HCT116 (cell line): ENCODE measurements around the gene ERICH6B. TPM values are rescaled to one million over a fixed set of nuclear protein-coding genes. Genes with fewer than 3 reads are reported as not detected.

Experiments
- ATAC-seq: fragments of 200-7000 bp; cut with Tn5 transposase; 2 replicates; pipeline ENCODE4 v1.9.1; 2020; ENCODE audit warnings: mild to moderate bottlenecking, moderate library complexity
- BruUV-seq: library from RNA; stranded (reverse); fragments of 400-500 nt; replicated peaks from 2 replicates; lab custom pipeline; 2021; lab: Mats Ljungman, UMichigan
- CTCF ChIA-PET: fragments of 300-600 bp; sonication (Branson Sonifier 250); formaldehyde crosslinking; loops from one replicate; lab custom pipeline; 2021; ENCODE audit warnings: antibody characterized with exemption; lab: Charles Lee
- POLR2A ChIA-PET: fragments of 300-600, 350-600 bp; sonication (Branson Sonifier 250); formaldehyde crosslinking; loops from one replicate; lab custom pipeline; 2021; ENCODE audit warnings: antibody characterized with exemption; lab: Charles Lee
- RAD21 ChIA-PET, 2 experiments: fragments of 300-600 bp; sonication (Branson Sonifier 250); formaldehyde crosslinking; loops; one replicate each; lab custom pipeline; 2023; ENCODE audit warnings: low total read pairs in 2 of 2; ENCODE audit not compliant: uncharacterized antibody in 2 of 2, unreplicated experiment in 2 of 2, low non-redundant PET in 1 of 2; lab: Charles Lee
- DNase-seq: peaks from one replicate; pipeline ENCODE4 v3.0.0-alpha.2; 2010; ENCODE audit warnings: low read depth, low spot score
- H2AFZ ChIP-seq: fragments of 200-600 bp; shearing (Covaris generic), sonication (generic); 2 replicates; pipeline ENCODE4 v1.6.1; 2017; ENCODE audit warnings: low read depth, mixed run types, mixed read lengths, antibody characterized with exemption, low read length; ENCODE audit not compliant: poor library complexity, severe bottlenecking
- H3K27ac ChIP-seq: 2 replicates; pipeline ENCODE4 v1.5.1; 2012; ENCODE audit warnings: low read depth, low read length
- H3K27me3 ChIP-seq: fragments of 200-600 bp; sonication (generic); 2 replicates; pipeline ENCODE4 v1.6.1; 2016; ENCODE audit warnings: mixed run types, low read length, mixed read lengths; ENCODE audit not compliant: insufficient read depth
- H3K36me3 ChIP-seq, 2 experiments: fragments of 200-500 bp in 1 of 2; fragments of 200-600 bp in 1 of 2; sonication (Bioruptor generic) in 1 of 2; sonication (generic) in 1 of 2; 2 replicates each; pipeline versions ENCODE4 v1.5.1 to v1.6.1; 2014 to 2016; ENCODE audit warnings: low read length in 2 of 2, inconsistent platforms in 1 of 2, mixed read lengths in 1 of 2, mixed run types in 1 of 2; ENCODE audit not compliant: insufficient read depth in 2 of 2, control insufficient read depth in 1 of 2
- H3K4me1 ChIP-seq, 2 experiments: fragments of 200-600 bp in 1 of 2; sonication (generic) in 1 of 2; 2 replicates each; pipeline versions ENCODE4 v1.5.1 to v1.6.1; 2012 to 2017; ENCODE audit warnings: low read length in 2 of 2, inconsistent platforms in 1 of 2, mild to moderate bottlenecking in 1 of 2, mixed read lengths in 1 of 2, mixed run types in 1 of 2, moderate library complexity in 1 of 2; ENCODE audit not compliant: insufficient read depth in 2 of 2, control insufficient read depth in 1 of 2
- H3K4me2 ChIP-seq: fragments of 200-600 bp; sonication (generic); 2 replicates; pipeline ENCODE4 v1.6.1; 2017; ENCODE audit warnings: mixed run types, low read length, mixed read lengths
- H3K4me3 ChIP-seq, 2 experiments: fragments of 200-600 bp in 1 of 2; sonication (generic) in 1 of 2; replicated peaks in 1 of 2; 2 replicates each; pipeline ENCODE4 v1.5.1; 2011 to 2016; ENCODE audit warnings: low read length in 2 of 2, control low read depth in 1 of 2, low read depth in 1 of 2, mild to moderate bottlenecking in 1 of 2, mixed read lengths in 1 of 2, mixed run types in 1 of 2
- H3K79me2 ChIP-seq: fragments of 200-600 bp; sonication (generic); 2 replicates; pipeline ENCODE4 v1.6.1; 2017; ENCODE audit warnings: mild to moderate bottlenecking, mixed run types, low read length, moderate library complexity, mixed read lengths; ENCODE audit not compliant: insufficient read depth
- H3K9ac ChIP-seq: fragments of 200-600 bp; sonication (generic); 2 replicates; pipeline ENCODE4 v1.6.1; 2016; ENCODE audit warnings: low read length, mixed read lengths
- H3K9me2 ChIP-seq: fragments of 200-600 bp; sonication (generic), shearing (Covaris generic); 2 replicates; pipeline ENCODE4 v1.6.1; 2017; ENCODE audit warnings: mixed run types, mild to moderate bottlenecking, moderate library complexity; ENCODE audit not compliant: insufficient read depth
- H3K9me3 ChIP-seq, 2 experiments: fragments of 200-500 bp in 1 of 2; fragments of 200-600 bp in 1 of 2; sonication (Bioruptor generic) in 1 of 2; sonication (generic) in 1 of 2; 2 replicates each; pipeline ENCODE4 v1.6.1; 2014 to 2017; ENCODE audit warnings: low read length in 2 of 2, mixed read lengths in 2 of 2, inconsistent platforms in 1 of 2, low read depth in 1 of 2, mild to moderate bottlenecking in 1 of 2, mixed run types in 1 of 2, moderate library complexity in 1 of 2; ENCODE audit not compliant: control insufficient read depth in 1 of 2, insufficient read depth in 1 of 2
- H4K20me1 ChIP-seq: fragments of 200-600 bp; sonication (generic), shearing (Covaris generic); 2 replicates; pipeline ENCODE4 v1.6.1; 2017; ENCODE audit warnings: mixed run types, mild to moderate bottlenecking, moderate library complexity; ENCODE audit not compliant: insufficient read depth
- CBX3 ChIP-seq: IDR thresholded peaks from 2 replicates; pipeline ENCODE4 v1.6.1; 2012; ENCODE audit warnings: low read depth
- CEBPB ChIP-seq: IDR thresholded peaks from 2 replicates; pipeline ENCODE4 v1.6.1; 2012; ENCODE audit warnings: low read depth
- EGR1 ChIP-seq: IDR thresholded peaks from 2 replicates; pipeline ENCODE4 v1.6.1; 2012; ENCODE audit warnings: low read depth
- ELF1 ChIP-seq: IDR thresholded peaks from 2 replicates; pipeline ENCODE4 v1.6.1; 2012; ENCODE audit warnings: low read depth, borderline replicate concordance
- EZH2 ChIP-seq: fragments of 200-600 bp; sonication (generic); IDR thresholded peaks from 2 replicates; pipeline ENCODE4 v1.6.1; 2017; ENCODE audit warnings: antibody characterized with exemption, mixed run types
- EZH2phosphoT487 ChIP-seq: fragments of 200-600 bp; IDR thresholded peaks from 2 replicates; pipeline ENCODE4 v1.6.1; 2018; ENCODE audit warnings: antibody characterized with exemption, borderline replicate concordance
- FOSL1 ChIP-seq: IDR thresholded peaks from 2 replicates; pipeline ENCODE4 v1.6.1; 2012; ENCODE audit warnings: low read depth
- JUND ChIP-seq: IDR thresholded peaks from 2 replicates; pipeline ENCODE4 v1.6.1; 2012
- POLR2A ChIP-seq: IDR thresholded peaks from 2 replicates; pipeline ENCODE4 v1.7.0; 2011; ENCODE audit warnings: borderline replicate concordance; ENCODE audit not compliant: insufficient read depth, insufficient read length; ENCODE audit errors: extremely low read depth
- POLR2AphosphoS5 ChIP-seq: IDR thresholded peaks from 2 replicates; pipeline ENCODE4 v1.6.1; 2011; ENCODE audit warnings: mild to moderate bottlenecking, low read depth, low read length, moderate library complexity
- SIN3A ChIP-seq: IDR thresholded peaks from 2 replicates; pipeline ENCODE4 v1.6.1; 2012; ENCODE audit warnings: low read depth
- SP1 ChIP-seq: IDR thresholded peaks from 2 replicates; pipeline ENCODE4 v1.6.1; 2012; ENCODE audit warnings: low read depth
- SRF ChIP-seq: IDR thresholded peaks from 2 replicates; pipeline ENCODE4 v1.6.1; 2012; ENCODE audit warnings: low read depth
- YY1 ChIP-seq: IDR thresholded peaks from 2 replicates; pipeline ENCODE4 v1.6.1; 2011; ENCODE audit warnings: low read length, low read depth, moderate library complexity, mild to moderate bottlenecking; ENCODE audit not compliant: insufficient replicate concordance; ENCODE audit errors: extremely low read depth
- ZNF274 ChIP-seq: fragments of 200-500 bp; sonication (Bioruptor generic); IDR thresholded peaks from 2 replicates; pipeline ENCODE4 v1.6.1; 2014; ENCODE audit warnings: mild to moderate bottlenecking, low read depth, low read length, inconsistent platforms
- intact Hi-C: fragments of 100-400 bp; cut with micrococcal nuclease; formaldehyde crosslinking; loops from 2 replicates; pipeline ENCODE4 v1.10.0; 2022
- total RNA-seq: library from RNA; stranded (reverse); gene quantifications from one replicate; pipeline ENCODE4 v1.2.1, GENCODE V29; 2021; ENCODE audit not compliant: unreplicated experiment
- TF ChIP-seq, protein P1 (sequence below): IDR thresholded peaks from 2 replicates; pipeline ENCODE4 v1.6.1; 2012; ENCODE audit warnings: low read depth
- TF ChIP-seq, protein P2 (sequence below): IDR thresholded peaks from 2 replicates; pipeline ENCODE4 v1.6.1; 2012
- TF ChIP-seq, protein P3 (sequence below), 3 experiments: fragments of 200-600 bp in 1 of 3; sonication (generic) in 1 of 3; IDR thresholded peaks in 2 of 3; conservative IDR thresholded peaks in 1 of 3; 2 replicates each; pipeline ENCODE4 v1.5.1; 2012 to 2017; ENCODE audit warnings: low read depth in 2 of 3, low read length in 2 of 3, antibody characterized with exemption in 1 of 3, borderline replicate concordance in 1 of 3, control low read depth in 1 of 3, mild to moderate bottlenecking in 1 of 3, mixed read lengths in 1 of 3, mixed run types in 1 of 3, moderate library complexity in 1 of 3; ENCODE audit not compliant: insufficient read depth in 1 of 3
- TF ChIP-seq, protein P4 (sequence below): IDR thresholded peaks from 2 replicates; pipeline ENCODE4 v1.6.1; 2012
- TF ChIP-seq, protein P5 (sequence below): IDR thresholded peaks from 2 replicates; pipeline ENCODE4 v1.6.1; 2011; ENCODE audit warnings: mild to moderate bottlenecking, low read length, moderate library complexity; ENCODE audit not compliant: insufficient replicate concordance; ENCODE audit errors: extremely low read depth

The ERICH6B gene
- total RNA-seq, 1 experiment from 2014 or later, result not detected

DNA sequence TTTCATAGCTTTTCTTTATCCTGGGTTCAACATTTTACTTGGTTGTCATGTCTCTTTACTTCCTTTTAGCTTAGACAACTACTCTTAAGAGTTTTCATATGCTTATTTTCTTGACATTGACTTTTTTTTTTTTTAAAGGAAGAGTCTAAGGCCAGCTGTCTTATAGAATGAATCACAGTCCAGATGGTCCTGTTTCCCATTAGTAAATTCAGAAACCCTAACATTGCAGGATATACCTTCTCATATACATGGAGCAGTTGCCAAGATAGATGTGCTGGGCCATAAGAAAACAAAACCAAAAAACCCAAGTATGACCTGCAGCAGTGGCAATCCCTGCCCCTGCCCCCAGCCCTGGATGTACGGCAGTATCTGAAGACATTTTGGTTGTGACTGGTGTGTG lies 78.0 kb downstream of the ERICH6B start:
- no peaks in the 10 kb centered on the region for H3K27me3 ChIP-seq

More for the DNA sequence above, 78.0 kb downstream of the ERICH6B start:
- Histone ChIP-seq H4K20me1 (no peaks in the 10 kb centered on the region), H3K9ac (no peak overlapping the region), H3K79me2 (no peaks in the 10 kb centered on the region), H3K4me3 (no peak overlapping the region), H3K4me2 (no peak overlapping the region), H3K9me3 (no peaks in the 10 kb centered on the region), H3K4me1 (no peaks in the 10 kb centered on the region), H3K36me3 (peaks cover 6 to 13% of the 10 kb centered on the region in 2 experiments; a peak in 2 of 4 replicates), H3K9me2 (no peaks in the 10 kb centered on the region), H3K27ac (no peak overlapping the region), H2AFZ (no peak overlapping the region)
- CTCF ChIA-PET, result no interaction called here
- TF ChIP-seq YY1, result no peak
- no peak for TF ChIP-seq ZNF274
- TF ChIP-seq JUND, result no peak
- TF ChIP-seq, protein P1, sequence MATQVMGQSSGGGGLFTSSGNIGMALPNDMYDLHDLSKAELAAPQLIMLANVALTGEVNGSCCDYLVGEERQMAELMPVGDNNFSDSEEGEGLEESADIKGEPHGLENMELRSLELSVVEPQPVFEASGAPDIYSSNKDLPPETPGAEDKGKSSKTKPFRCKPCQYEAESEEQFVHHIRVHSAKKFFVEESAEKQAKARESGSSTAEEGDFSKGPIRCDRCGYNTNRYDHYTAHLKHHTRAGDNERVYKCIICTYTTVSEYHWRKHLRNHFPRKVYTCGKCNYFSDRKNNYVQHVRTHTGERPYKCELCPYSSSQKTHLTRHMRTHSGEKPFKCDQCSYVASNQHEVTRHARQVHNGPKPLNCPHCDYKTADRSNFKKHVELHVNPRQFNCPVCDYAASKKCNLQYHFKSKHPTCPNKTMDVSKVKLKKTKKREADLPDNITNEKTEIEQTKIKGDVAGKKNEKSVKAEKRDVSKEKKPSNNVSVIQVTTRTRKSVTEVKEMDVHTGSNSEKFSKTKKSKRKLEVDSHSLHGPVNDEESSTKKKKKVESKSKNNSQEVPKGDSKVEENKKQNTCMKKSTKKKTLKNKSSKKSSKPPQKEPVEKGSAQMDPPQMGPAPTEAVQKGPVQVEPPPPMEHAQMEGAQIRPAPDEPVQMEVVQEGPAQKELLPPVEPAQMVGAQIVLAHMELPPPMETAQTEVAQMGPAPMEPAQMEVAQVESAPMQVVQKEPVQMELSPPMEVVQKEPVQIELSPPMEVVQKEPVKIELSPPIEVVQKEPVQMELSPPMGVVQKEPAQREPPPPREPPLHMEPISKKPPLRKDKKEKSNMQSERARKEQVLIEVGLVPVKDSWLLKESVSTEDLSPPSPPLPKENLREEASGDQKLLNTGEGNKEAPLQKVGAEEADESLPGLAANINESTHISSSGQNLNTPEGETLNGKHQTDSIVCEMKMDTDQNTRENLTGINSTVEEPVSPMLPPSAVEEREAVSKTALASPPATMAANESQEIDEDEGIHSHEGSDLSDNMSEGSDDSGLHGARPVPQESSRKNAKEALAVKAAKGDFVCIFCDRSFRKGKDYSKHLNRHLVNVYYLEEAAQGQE, result no peak
- TF ChIP-seq, protein P2, sequence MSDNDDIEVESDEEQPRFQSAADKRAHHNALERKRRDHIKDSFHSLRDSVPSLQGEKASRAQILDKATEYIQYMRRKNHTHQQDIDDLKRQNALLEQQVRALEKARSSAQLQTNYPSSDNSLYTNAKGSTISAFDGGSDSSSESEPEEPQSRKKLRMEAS, result no peak
- no peak for TF ChIP-seq POLR2AphosphoS5
- TF ChIP-seq FOSL1, result no peak
- TF ChIP-seq, protein P3, sequence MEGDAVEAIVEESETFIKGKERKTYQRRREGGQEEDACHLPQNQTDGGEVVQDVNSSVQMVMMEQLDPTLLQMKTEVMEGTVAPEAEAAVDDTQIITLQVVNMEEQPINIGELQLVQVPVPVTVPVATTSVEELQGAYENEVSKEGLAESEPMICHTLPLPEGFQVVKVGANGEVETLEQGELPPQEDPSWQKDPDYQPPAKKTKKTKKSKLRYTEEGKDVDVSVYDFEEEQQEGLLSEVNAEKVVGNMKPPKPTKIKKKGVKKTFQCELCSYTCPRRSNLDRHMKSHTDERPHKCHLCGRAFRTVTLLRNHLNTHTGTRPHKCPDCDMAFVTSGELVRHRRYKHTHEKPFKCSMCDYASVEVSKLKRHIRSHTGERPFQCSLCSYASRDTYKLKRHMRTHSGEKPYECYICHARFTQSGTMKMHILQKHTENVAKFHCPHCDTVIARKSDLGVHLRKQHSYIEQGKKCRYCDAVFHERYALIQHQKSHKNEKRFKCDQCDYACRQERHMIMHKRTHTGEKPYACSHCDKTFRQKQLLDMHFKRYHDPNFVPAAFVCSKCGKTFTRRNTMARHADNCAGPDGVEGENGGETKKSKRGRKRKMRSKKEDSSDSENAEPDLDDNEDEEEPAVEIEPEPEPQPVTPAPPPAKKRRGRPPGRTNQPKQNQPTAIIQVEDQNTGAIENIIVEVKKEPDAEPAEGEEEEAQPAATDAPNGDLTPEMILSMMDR (IDR thresholded peaks at IDR 0.05 in 2 of 3, conservative IDR thresholded peaks at IDR 0.05 in 1 of 3; ENCODE audit: borderline replicate concordance in 1 of 3, insufficient read depth in 1 of 3, low read depth in 2 of 3, low read length in 2 of 3), result no peak
- TF ChIP-seq POLR2A, result no peak
- TF ChIP-seq EGR1, result no peak
- no peak for TF ChIP-seq CBX3
- TF ChIP-seq, protein P4, sequence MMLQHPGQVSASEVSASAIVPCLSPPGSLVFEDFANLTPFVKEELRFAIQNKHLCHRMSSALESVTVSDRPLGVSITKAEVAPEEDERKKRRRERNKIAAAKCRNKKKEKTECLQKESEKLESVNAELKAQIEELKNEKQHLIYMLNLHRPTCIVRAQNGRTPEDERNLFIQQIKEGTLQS, result no peak
- TF ChIP-seq SP1, result no peak
- no peak for TF ChIP-seq SRF
- TF ChIP-seq EZH2, result no peak
- TF ChIP-seq SIN3A, result no peak
- TF ChIP-seq, protein P5, sequence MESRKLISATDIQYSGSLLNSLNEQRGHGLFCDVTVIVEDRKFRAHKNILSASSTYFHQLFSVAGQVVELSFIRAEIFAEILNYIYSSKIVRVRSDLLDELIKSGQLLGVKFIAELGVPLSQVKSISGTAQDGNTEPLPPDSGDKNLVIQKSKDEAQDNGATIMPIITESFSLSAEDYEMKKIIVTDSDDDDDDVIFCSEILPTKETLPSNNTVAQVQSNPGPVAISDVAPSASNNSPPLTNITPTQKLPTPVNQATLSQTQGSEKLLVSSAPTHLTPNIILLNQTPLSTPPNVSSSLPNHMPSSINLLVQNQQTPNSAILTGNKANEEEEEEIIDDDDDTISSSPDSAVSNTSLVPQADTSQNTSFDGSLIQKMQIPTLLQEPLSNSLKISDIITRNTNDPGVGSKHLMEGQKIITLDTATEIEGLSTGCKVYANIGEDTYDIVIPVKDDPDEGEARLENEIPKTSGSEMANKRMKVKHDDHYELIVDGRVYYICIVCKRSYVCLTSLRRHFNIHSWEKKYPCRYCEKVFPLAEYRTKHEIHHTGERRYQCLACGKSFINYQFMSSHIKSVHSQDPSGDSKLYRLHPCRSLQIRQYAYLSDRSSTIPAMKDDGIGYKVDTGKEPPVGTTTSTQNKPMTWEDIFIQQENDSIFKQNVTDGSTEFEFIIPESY, result no peak
- TF ChIP-seq CEBPB, result no peak
- no peak for TF ChIP-seq ELF1
- no peak for TF ChIP-seq EZH2phosphoT487
- no TSS peak for BruUV-seq
- intact Hi-C loops, result no loop called here
- no peak for DNase-seq
- POLR2A ChIA-PET, result no interaction called here
- RAD21 ChIA-PET, result no interaction called here
- no peak for ATAC-seq
